Islet of Langerhans (tissue), 1 donor: Measurements from ENCODE around the gene CCDC91.
"Not testable (repeated sequence)": the region's sequence is repeated elsewhere in the genome, so short reads cannot be mapped to it uniquely, and the experiment has no call there.

Source experiments
- FAIRE-seq: peaks from one replicate; lab custom pipeline; 2011; peaks lifted over from hg19 to GRCh38; lab: Jason Lieb, UNC

Gene CCDC91

DNA sequence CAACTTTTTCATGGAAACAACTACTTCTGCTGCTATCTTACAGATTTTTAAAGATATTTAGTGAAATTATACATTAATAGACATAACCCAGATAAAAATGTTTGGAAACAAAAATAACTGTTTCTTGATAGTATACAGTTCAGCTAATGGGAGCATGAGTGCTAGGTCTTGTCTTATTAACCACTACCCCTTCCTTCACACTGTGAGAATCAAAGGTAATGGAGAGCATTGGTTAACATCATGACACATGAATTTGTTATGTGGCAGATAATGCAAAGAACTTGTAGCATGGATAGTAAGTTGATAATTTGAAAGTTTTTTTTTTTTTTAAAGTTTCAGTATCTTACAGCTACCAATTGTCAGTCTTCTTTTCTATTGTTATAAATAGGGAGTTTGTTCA is 44.2 kb downstream of the CCDC91 start:
- FAIRE-seq = no peak

DNA sequence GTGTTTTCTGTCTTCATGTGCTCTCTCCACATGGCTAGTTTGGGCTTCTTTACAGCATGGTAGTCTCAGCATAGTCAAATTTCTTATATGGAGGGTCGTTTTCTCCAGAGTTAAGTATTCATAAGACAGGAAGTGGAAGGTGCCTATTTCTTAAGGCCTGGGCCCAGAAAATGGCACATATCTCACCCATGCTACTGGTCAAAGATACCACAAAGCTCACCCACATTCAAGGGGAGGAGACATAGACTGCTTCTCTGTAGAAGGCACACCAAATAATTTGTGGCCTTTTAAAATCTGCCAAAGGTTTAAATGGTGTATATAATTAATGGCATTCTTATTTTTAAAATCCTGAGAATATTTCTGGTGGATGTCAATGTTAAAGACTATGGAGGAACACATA is 44.8 kb downstream of the CCDC91 start:
- FAIRE-seq = no peak

GRCh38 chr12:28235985-28236384 is 45.7 kb downstream of the CCDC91 start:
- peak; percentile 90 for FAIRE-seq

DNA sequence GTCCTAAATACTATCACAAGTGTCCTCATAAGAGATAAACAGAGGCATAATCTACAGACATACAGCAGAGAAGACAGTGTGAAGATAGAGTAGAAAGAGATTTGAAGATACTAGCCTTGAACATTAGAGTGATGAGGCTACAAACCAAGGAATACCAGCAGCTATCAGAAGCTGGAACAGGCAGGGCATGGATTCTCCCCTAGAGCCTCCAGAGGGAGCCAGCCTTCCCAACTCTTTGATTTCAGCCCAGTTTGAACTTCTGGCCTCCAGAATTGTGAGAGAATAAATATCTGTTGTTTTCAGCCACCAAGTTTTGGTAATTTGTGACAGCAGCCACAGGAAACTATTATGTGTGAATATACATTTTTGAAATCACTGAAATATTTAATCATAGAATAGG is 47.2 kb downstream of the CCDC91 start:
- no peak for FAIRE-seq

DNA sequence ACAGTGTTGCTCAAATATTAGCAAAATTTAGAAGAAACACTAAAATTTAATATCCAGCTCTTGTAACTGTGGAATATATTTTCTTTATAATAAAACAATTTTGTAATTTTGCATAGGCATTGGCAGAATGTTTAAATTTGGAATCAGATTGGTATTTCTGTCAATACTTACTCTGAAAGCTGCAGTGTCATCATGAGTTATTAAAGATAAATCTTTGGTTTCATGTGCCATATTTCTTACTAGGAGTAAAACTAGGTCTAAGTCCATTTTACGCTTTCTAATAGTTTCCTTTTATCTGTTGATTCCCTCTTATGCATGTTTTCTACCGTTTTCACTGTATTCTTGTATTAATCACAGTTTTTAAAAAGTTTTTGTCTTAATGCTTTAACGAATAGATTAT is 49.7 kb downstream of the CCDC91 start:
- peak; percentile 21 for FAIRE-seq

DNA sequence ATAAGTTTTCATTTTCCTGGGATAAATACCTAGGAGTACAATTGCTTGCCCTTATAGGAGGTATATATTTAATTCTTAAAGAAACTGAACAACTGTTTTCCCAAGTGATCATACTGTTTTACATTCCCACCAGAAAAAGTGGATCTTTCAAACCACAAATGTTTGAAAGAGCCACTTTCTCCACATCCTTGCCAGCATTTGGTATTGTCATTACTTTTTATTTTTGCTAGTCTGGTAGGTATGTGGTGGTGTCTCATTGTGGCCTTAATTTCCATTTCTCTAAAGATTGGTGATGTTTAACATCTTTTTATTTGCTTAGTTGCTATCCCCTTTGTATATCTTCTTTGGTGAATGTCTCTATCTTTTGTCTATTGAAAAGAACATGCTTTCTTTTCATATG is 50.6 kb downstream of the CCDC91 start:
- no peak for FAIRE-seq

GRCh38 chr12:28242129-28242495 is 51.9 kb downstream of the CCDC91 start:
- no peak for FAIRE-seq

DNA sequence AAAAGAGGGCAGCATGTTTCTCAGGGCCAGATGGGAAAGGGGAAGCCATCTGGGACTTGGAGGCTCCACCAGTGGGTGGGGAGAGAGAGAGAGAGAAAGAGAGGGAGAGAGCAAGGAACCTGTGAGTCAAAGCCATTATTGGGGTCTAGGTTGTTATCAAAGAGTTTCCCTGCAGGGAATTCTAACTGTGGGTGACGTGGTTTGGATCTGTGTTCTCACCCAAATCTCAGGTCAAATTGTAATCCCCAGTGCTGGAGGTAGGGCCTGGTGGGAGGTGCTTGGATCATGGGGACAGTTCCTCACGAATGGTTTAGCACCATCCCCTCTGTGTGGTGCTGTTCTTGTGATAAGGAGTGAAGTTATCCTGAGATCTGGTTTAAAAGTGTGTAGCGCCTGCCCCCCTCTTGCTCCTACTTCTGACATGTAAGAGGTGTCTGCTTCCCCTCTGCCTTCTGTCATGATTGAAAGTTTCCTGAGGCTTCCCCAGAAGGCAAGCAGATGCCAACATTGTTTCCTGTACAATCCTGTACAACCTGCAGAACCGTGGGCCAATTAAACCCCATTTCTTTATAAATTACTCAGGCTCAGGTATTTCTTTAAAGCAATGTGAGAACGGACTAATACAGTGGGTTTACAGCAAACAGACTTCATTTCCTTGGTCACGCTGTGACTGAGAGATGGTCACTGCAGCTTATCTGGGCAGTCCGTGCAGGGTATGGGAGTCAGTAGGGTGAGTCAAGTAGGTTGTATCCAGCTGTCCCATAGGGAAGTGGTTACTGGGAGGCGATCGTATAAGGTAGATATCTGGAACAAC is 52.4 kb downstream of the CCDC91 start:
- FAIRE-seq = no peak

DNA sequence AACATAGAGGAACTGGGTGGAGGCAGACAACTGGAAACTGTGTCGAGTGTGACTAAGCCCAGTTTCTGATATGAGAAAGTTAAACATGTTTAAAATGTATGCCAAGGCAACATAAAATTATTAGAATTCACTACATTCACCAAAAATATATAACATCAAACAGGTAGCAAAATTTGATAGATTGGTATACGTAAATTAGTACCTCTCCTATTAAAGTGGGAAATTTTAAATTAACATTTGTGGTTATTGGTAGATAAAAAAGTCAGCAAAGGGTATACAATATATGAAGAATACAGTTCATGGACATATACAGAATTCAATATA is 53.0 kb downstream of the CCDC91 start:
- FAIRE-seq = no peak

- no peak for FAIRE-seq
Measured at GRCh38 chr12:28247806-28248205, 57.5 kb downstream of the CCDC91 start.

- FAIRE-seq = no peak
Measured at GRCh38 chr12:28248555-28249145, 58.4 kb downstream of the CCDC91 start.

DNA sequence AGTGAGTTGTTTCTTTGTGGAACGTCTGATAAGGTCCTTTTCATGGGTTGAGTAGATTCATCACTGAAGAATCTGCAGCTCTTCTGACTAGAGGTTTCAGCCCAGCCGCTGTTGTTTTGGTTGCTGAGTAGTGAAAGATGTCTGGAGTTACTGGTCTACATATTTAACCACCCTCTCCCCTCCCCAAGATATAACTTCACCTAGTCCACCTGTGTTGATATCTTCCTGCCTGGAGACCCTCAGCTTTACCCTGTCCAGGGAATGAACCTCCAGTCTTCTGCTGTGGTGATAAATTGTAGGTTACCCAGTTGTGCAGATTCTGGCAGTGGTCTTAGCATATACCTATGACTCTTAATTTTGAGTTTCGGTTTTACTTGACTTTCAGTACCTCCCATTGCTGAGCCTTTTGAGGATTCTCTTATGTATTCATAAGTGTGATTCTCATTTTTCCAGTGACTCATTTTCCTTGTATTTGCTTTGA is 62.9 kb downstream of the CCDC91 start:
- FAIRE-seq = no peak

GRCh38 chr12:28257411-28257810 is 67.2 kb downstream of the CCDC91 start:
- FAIRE-seq = peak; percentile 72

GRCh38 chr12:28258998-28259397 is 68.7 kb downstream of the CCDC91 start:
- peak; percentile 56 for FAIRE-seq

DNA sequence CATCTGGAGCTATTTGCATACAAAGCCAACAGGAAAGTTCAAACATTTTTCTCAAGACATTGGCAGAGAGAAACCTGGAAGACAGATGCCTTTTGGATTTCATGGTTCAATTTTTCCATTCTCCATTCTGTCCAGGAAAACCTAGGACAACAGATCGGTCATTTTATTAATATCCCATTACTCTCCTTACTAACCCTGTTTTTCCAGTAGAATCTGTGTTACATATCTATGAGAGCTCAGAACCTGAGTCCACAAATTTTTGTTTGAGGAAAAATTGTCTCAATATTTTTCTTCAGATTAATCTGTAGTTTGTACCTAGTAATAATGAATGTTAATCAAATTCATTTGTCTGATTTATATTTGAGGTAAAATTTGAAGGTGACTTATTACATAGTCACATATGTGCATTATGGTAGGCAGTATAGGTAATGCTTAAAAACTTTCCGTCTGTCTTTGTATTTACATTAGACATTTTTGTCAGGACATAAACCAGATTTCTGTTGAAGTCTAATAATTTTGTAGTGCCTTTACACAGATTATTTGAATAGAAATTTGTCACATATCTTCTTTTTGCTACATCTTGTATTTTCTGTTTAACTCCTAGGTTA is 75.3 kb downstream of the CCDC91 start:
- peak; percentile 36 for FAIRE-seq

GRCh38 chr12:28267920-28268607 is 77.8 kb downstream of the CCDC91 start:
- not testable (repeated sequence) for FAIRE-seq

- FAIRE-seq = no peak
Measured at GRCh38 chr12:28268608-28269229, 78.5 kb downstream of the CCDC91 start.

GRCh38 chr12:28269851-28270250 is 79.6 kb downstream of the CCDC91 start:
- no peak for FAIRE-seq

- FAIRE-seq = no peak
Measured at GRCh38 chr12:28278499-28278898, 88.2 kb downstream of the CCDC91 start.

GRCh38 chr12:28278960-28279359 is 88.7 kb downstream of the CCDC91 start:
- no peak for FAIRE-seq

GRCh38 chr12:28286352-28286751 is 96.1 kb downstream of the CCDC91 start:
- FAIRE-seq = no peak

- no peak for FAIRE-seq
Measured at GRCh38 chr12:28290262-28290661, 100.0 kb downstream of the CCDC91 start.

GRCh38 chr12:28292699-28293098 is 102.4 kb downstream of the CCDC91 start:
- no peak for FAIRE-seq
